ENCODE measurements around the gene PIM1. TPM values are rescaled to one million over a fixed set of nuclear protein-coding genes. Genes with fewer than 3 reads are reported as not detected.
"Not testable (repeated sequence)": the region's sequence is repeated elsewhere in the genome, so short reads cannot be mapped to it uniquely, and the experiment has no call there.

PIM1 gene
- total RNA-seq, 2 donors from 2014 or later: 334 to 429 TPM

GRCh38 chr6:37177077-37177934 lies 7.4 kb downstream of the PIM1 start:
- peak overlapping the region; percentile 3 for H3K27ac Mint-ChIP-seq
- H3K9me3 Mint-ChIP-seq: peaks cover 0 to 2% of the 10 kb centered on the region in 2 donors
- no peak for DNase-seq
- ATAC-seq (replicated peaks in 1 of 2): no peak
- peak overlapping the region in 1 of 2 donors; percentile 16 for H3K4me3 Mint-ChIP-seq
- H3K27me3 Mint-ChIP-seq (ENCODE audit: low read depth): no peaks in the 10 kb centered on the region
- H3K36me3 Mint-ChIP-seq (ENCODE audit: insufficient read depth in 2 of 2): peaks cover 29 to 42% of the 10 kb centered on the region in 2 donors
- H3K4me1 Mint-ChIP-seq (ENCODE audit: low read depth): peaks cover 86% of the 10 kb centered on the region

- Mint-ChIP-seq H3K27ac (peak overlapping the region; percentile 3), H3K4me3 (no peak overlapping the region), H3K36me3 (ENCODE audit: insufficient read depth in 2 of 2) (peaks cover 23 to 35% of the 10 kb centered on the region in 2 donors), H3K4me1 (ENCODE audit: low read depth) (peaks cover 91% of the 10 kb centered on the region), H3K27me3 (ENCODE audit: low read depth) (no peaks in the 10 kb centered on the region), H3K9me3 (peaks cover 0 to 2% of the 10 kb centered on the region in 2 donors)
- DNase-seq (no peak), ATAC-seq (replicated peaks in 1 of 2) (no peak)
These were observed 8.1 kb downstream of the PIM1 start for GRCh38 chr6:37177935-37178517.

- Mint-ChIP-seq H3K36me3 (ENCODE audit: insufficient read depth in 2 of 2) (peaks cover 4 to 16% of the 10 kb centered on the region in 2 donors), H3K9me3 (peaks cover 0 to 2% of the 10 kb centered on the region in 2 donors), H3K27ac (peak overlapping the region; percentile 15), H3K4me3 (no peak overlapping the region), H3K4me1 (ENCODE audit: low read depth) (peaks cover 82% of the 10 kb centered on the region), H3K27me3 (ENCODE audit: low read depth) (no peaks in the 10 kb centered on the region)
- no peak for ATAC-seq (replicated peaks in 1 of 2)
- DNase-seq: no peak
These were observed 10.1 kb downstream of the PIM1 start for GRCh38 chr6:37180075-37180474.

GRCh38 chr6:37180610-37181009 lies 10.7 kb downstream of the PIM1 start:
- H3K4me1 Mint-ChIP-seq (ENCODE audit: low read depth): peaks cover 77% of the 10 kb centered on the region
- H3K27ac Mint-ChIP-seq: peak overlapping the region; percentile 50
- not testable (repeated sequence) for ATAC-seq (replicated peaks in 1 of 2); H3K27me3 Mint-ChIP-seq (ENCODE audit: low read depth); H3K9me3 Mint-ChIP-seq; H3K4me3 Mint-ChIP-seq; DNase-seq
- H3K36me3 Mint-ChIP-seq (ENCODE audit: insufficient read depth in 2 of 2): peaks cover 1 to 11% of the 10 kb centered on the region in 2 donors

- DNase-seq: peak; percentile 72 to 78
- Mint-ChIP-seq H3K9me3 (peaks cover 0 to 1% of the 10 kb centered on the region in 2 donors), H3K27me3 (ENCODE audit: low read depth) (no peaks in the 10 kb centered on the region), H3K4me3 (peak overlapping the region; percentile 72 to 78), H3K4me1 (ENCODE audit: low read depth) (peaks cover 76% of the 10 kb centered on the region), H3K36me3 (ENCODE audit: insufficient read depth in 2 of 2) (peaks cover 3% of the 10 kb centered on the region in 2 donors), H3K27ac (peak overlapping the region; percentile 97)
- ATAC-seq (replicated peaks in 1 of 2): peak; percentile 87 to 94
These were observed 13.0 kb downstream of the PIM1 start for GRCh38 chr6:37182736-37183590.

- not testable (repeated sequence) for H3K27me3 Mint-ChIP-seq (ENCODE audit: low read depth)
- peaks cover 75% of the 10 kb centered on the region for H3K4me1 Mint-ChIP-seq (ENCODE audit: low read depth)
- H3K4me3 Mint-ChIP-seq: peak overlapping the region in 1 of 2 donors; percentile 7
These were observed 16.2 kb downstream of the PIM1 start for GRCh38 chr6:37185949-37186720.

GRCh38 chr6:37187321-37188022 lies 17.5 kb downstream of the PIM1 start:
- Mint-ChIP-seq H3K4me3 (peak overlapping the region; percentile 70), H3K4me1 (ENCODE audit: low read depth) (peaks cover 72% of the 10 kb centered on the region), H3K27ac (peak overlapping the region; percentile 95), H3K36me3 (ENCODE audit: insufficient read depth in 2 of 2) (peaks cover 3 to 5% of the 10 kb centered on the region in 2 donors), H3K9me3 (no peaks in the 10 kb centered on the region), H3K27me3 (ENCODE audit: low read depth) (no peaks in the 10 kb centered on the region)
- peak in 1 of 2 donors; percentile 15 for ATAC-seq (replicated peaks in 1 of 2)
- DNase-seq: peak in 1 of 2 donors; percentile 42

More at GRCh38 chr6:37185949-37186720, 16.2 kb downstream of the PIM1 start:
- DNase-seq; H3K9me3 Mint-ChIP-seq; H3K36me3 Mint-ChIP-seq (ENCODE audit: insufficient read depth in 2 of 2); ATAC-seq (replicated peaks in 1 of 2): not testable (repeated sequence)
- H3K27ac Mint-ChIP-seq: peak overlapping the region; percentile 72

GRCh38 chr6:37188962-37189510 lies 19.1 kb downstream of the PIM1 start:
- H3K27me3 Mint-ChIP-seq (ENCODE audit: low read depth): no peaks in the 10 kb centered on the region
- peaks cover 2 to 5% of the 10 kb centered on the region in 2 donors for H3K36me3 Mint-ChIP-seq (ENCODE audit: insufficient read depth in 2 of 2)
- no peaks in the 10 kb centered on the region for H3K9me3 Mint-ChIP-seq
- DNase-seq: no peak
- H3K4me3 Mint-ChIP-seq: peak overlapping the region; percentile 27 to 59
- H3K4me1 Mint-ChIP-seq (ENCODE audit: low read depth): peaks cover 76% of the 10 kb centered on the region
- ATAC-seq (replicated peaks in 1 of 2): no peak
- H3K27ac Mint-ChIP-seq: peak overlapping the region; percentile 86

- ATAC-seq (replicated peaks in 1 of 2) (peak; percentile 67 to 73), DNase-seq (no peak)
- peak overlapping the region; percentile 63 for H3K27ac Mint-ChIP-seq
- H3K27me3 Mint-ChIP-seq (ENCODE audit: low read depth): no peaks in the 10 kb centered on the region
- H3K9me3 Mint-ChIP-seq: no peaks in the 10 kb centered on the region
- peaks cover 80% of the 10 kb centered on the region for H3K4me1 Mint-ChIP-seq (ENCODE audit: low read depth)
- peak overlapping the region; percentile 49 to 62 for H3K4me3 Mint-ChIP-seq
- H3K36me3 Mint-ChIP-seq (ENCODE audit: insufficient read depth in 2 of 2): peaks cover 2 to 5% of the 10 kb centered on the region in 2 donors
These were observed 20.2 kb downstream of the PIM1 start for GRCh38 chr6:37190159-37190535.

GRCh38 chr6:37192666-37193065 lies 22.7 kb downstream of the PIM1 start:
- Mint-ChIP-seq H3K36me3 (ENCODE audit: insufficient read depth in 2 of 2) (peaks cover 0 to 2% of the 10 kb centered on the region in 2 donors), H3K9me3 (no peaks in the 10 kb centered on the region), H3K4me3 (no peak overlapping the region), H3K27me3 (ENCODE audit: low read depth) (no peaks in the 10 kb centered on the region), H3K4me1 (ENCODE audit: low read depth) (peaks cover 60% of the 10 kb centered on the region), H3K27ac (no peak overlapping the region)
- no peak for ATAC-seq (replicated peaks in 1 of 2)
- no peak for DNase-seq

GRCh38 chr6:37194886-37195285 lies 24.9 kb downstream of the PIM1 start:
- H3K36me3 Mint-ChIP-seq (ENCODE audit: insufficient read depth in 2 of 2); DNase-seq; H3K27me3 Mint-ChIP-seq (ENCODE audit: low read depth); H3K9me3 Mint-ChIP-seq: not testable (repeated sequence)
- H3K4me3 Mint-ChIP-seq: peak overlapping the region; percentile 45 to 67
- peaks cover 48% of the 10 kb centered on the region for H3K4me1 Mint-ChIP-seq (ENCODE audit: low read depth)
- peak; percentile 29 to 32 for ATAC-seq (replicated peaks in 1 of 2)
- H3K27ac Mint-ChIP-seq: peak overlapping the region; percentile 88

Data from activated T-cell treated with anti-CD3 and anti-CD28 coated beads, Interleukin-2, amount 50 U/mL, for 72 hours (primary cell).